ENCODE data around the gene MAVS. TPM values are rescaled to one million over a fixed set of nuclear protein-coding genes. Genes with fewer than 3 reads are reported as not detected.

The MAVS gene
- total RNA-seq, 2 experiments from 2014 or later = 13.6 to 14.7 TPM

- Histone ChIP-seq H3K4me1 (ENCODE audit: insufficient read depth, low read length) (peaks cover 90% of the 10 kb centered on the region), H3K9me3 (ENCODE audit: control insufficient read depth in 1 of 2, insufficient read depth in 1 of 2, low read length in 2 of 2) (no peaks in the 10 kb centered on the region), H3K27me3 (ENCODE audit: control insufficient read depth in 1 of 2, insufficient read depth in 2 of 2, low read length in 2 of 2) (no peaks in the 10 kb centered on the region), H3K4me3 (ENCODE audit: low read length) (peak overlapping the region; percentile 57), H3K27ac (ENCODE audit: low read depth in 1 of 2, low read length in 2 of 2) (peak overlapping the region; percentile 82 to 97), H3K36me3 (ENCODE audit: insufficient read depth, low read length) (no peaks in the 10 kb centered on the region)
- ATAC-seq (ENCODE audit: poor library complexity) (peak; percentile 91), DNase-seq (peak; percentile 80 to 98 (median 96))
- intact Hi-C loops (cut with DNase I, micrococcal nuclease) = loop anchor here (1.0 to 5.0 kb wide), 3 partner anchors 9 to 44 kb away; partner anchors contain the start of genes ADISSP (in 1 of the 2) and AP5S1 (in 1 of the 2)
- TF ChIP-seq, protein P1, sequence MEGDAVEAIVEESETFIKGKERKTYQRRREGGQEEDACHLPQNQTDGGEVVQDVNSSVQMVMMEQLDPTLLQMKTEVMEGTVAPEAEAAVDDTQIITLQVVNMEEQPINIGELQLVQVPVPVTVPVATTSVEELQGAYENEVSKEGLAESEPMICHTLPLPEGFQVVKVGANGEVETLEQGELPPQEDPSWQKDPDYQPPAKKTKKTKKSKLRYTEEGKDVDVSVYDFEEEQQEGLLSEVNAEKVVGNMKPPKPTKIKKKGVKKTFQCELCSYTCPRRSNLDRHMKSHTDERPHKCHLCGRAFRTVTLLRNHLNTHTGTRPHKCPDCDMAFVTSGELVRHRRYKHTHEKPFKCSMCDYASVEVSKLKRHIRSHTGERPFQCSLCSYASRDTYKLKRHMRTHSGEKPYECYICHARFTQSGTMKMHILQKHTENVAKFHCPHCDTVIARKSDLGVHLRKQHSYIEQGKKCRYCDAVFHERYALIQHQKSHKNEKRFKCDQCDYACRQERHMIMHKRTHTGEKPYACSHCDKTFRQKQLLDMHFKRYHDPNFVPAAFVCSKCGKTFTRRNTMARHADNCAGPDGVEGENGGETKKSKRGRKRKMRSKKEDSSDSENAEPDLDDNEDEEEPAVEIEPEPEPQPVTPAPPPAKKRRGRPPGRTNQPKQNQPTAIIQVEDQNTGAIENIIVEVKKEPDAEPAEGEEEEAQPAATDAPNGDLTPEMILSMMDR (IDR thresholded peaks at IDR 0.05) = no peak
- CTCF ChIA-PET = interaction anchor here (1.3 to 2.3 kb wide), 3 partner anchors 9 to 44 kb away, joined by 4 to 22 read pairs (median 5); partner anchors contain the start of genes ADISSP, AP5S1 and CDC25B
- peaks cover 81% of the 10 kb centered on the region for H3K4me1 Mint-ChIP-seq (ENCODE audit: low read depth)
- POLR2A ChIA-PET = interaction anchor here (0.8 to 6.6 kb wide), 10 partner anchors 9 to 226 kb away, joined by 3 to 89 read pairs (median 21); partner anchors contain the start of genes ADISSP, AP5S1, CDC25B and CENPB
- H3K36me3 Mint-ChIP-seq (ENCODE audit: low read depth) = peaks cover 10% of the 10 kb centered on the region
- H3K4me3 Mint-ChIP-seq = peak overlapping the region; percentile 77
- H3K27ac Mint-ChIP-seq = peak overlapping the region; percentile 98
- no peaks in the 10 kb centered on the region for H3K9me3 Mint-ChIP-seq
- no peaks in the 10 kb centered on the region for H3K27me3 Mint-ChIP-seq
Observed at GRCh38 chr20:3811467-3812258, 35.0 kb upstream of the MAVS start.

DNA sequence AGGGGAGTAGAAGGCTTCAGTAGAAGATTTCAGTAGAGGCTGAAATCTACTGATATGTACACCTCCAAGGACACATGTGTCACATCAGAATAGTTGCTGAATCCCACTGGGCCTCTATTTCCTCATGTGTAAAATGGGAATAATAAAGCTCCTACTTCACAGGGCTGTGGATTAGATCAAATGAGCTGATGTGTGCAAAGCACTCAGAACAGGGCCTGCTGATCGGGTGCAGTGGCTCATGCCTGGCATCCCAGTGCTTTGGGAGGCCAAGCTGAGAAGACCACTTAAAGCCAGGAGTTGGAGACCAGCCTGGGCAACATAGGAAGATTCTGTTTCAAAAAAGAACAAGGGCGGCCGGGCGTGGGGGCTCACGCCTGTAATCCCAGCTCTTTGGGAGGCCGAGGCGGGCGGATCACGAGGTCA, 34.4 kb upstream of the MAVS start:
- Mint-ChIP-seq H3K4me1 (ENCODE audit: low read depth) (peaks cover 77% of the 10 kb centered on the region), H3K27ac (peak overlapping the region; percentile 98), H3K9me3 (no peaks in the 10 kb centered on the region), H3K27me3 (no peaks in the 10 kb centered on the region), H3K4me3 (peak overlapping the region; percentile 77), H3K36me3 (ENCODE audit: low read depth) (peaks cover 4% of the 10 kb centered on the region)
- ATAC-seq (ENCODE audit: poor library complexity) (no peak), DNase-seq (no peak)
- Histone ChIP-seq H3K36me3 (ENCODE audit: insufficient read depth, low read length) (no peaks in the 10 kb centered on the region), H3K27ac (ENCODE audit: low read depth in 1 of 2, low read length in 2 of 2) (peak overlapping the region; percentile 82 to 97), H3K27me3 (ENCODE audit: control insufficient read depth in 1 of 2, insufficient read depth in 2 of 2, low read length in 2 of 2) (no peaks in the 10 kb centered on the region), H3K4me1 (ENCODE audit: insufficient read depth, low read length) (peaks cover 89% of the 10 kb centered on the region), H3K9me3 (ENCODE audit: control insufficient read depth in 1 of 2, insufficient read depth in 1 of 2, low read length in 2 of 2) (no peaks in the 10 kb centered on the region), H3K4me3 (ENCODE audit: low read length) (no peak overlapping the region)
- CTCF ChIA-PET = interaction anchor here (0.7 to 2.3 kb wide), 4 partner anchors 8 to 43 kb away, joined by 3 to 22 read pairs (median 4); partner anchors contain the start of genes AP5S1 and CDC25B
- POLR2A ChIA-PET = interaction anchor here (1.3 to 6.6 kb wide), 6 partner anchors 8 to 44 kb away, joined by 3 to 89 read pairs (median 42); partner anchors contain the start of genes ADISSP, AP5S1, CDC25B and CENPB
- TF ChIP-seq, protein P1 (IDR thresholded peaks at IDR 0.05) = no peak
- intact Hi-C loops (cut with DNase I, micrococcal nuclease) = loop anchor here in 1 of 2 experiments (5.0 kb wide), 1 partner anchor 45 kb away; the partner anchor contains the start of gene ADISSP

DNA sequence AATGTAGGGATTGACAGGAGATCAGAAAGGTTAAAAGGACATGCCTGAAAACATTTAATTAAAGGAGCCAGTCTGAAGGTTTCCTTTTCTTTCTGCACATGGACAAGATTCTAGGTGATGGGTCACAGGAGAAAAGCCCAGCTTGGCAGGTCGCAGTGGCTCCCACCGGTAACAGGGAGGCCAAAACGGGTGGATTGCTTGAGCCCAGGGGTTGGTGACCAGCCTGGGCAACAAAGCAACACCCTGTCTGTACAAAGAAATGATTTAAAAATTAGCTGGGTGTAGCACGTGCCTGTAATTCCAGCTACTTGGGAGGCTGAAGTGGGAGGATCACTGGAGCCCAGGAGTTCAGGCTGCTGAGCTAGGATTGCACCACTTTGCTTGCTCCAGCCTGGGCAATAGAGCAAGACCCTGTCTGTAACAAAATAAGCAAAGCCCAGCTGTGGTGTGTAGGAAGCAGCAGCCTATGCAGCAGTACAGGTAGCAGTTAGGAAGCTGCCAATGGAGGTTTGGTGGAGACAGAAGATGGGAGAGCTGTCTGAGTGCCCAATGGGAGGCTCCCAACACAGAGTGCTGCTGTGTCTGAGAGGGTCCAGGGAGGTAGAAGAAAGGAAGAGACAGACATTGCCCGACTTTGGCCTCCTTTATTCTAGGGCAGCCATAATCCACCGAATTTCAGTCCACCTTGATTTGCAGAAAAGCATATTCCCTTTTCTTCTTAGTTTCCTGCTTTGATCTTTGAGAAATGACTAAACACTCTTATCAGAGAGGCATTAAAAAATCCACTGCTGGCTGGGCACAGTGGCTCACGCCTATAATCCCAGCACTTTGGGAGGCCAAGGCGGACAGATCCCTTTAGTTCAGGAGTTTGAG, 33.4 kb upstream of the MAVS start:
- intact Hi-C loops (cut with DNase I, micrococcal nuclease) = loop anchor here in 1 of 2 experiments (5.0 kb wide), 1 partner anchor 46 kb away; the partner anchor contains the start of gene ADISSP
- Mint-ChIP-seq H3K27ac (peak overlapping the region; percentile 98), H3K4me3 (peak overlapping the region; percentile 65), H3K9me3 (no peaks in the 10 kb centered on the region), H3K27me3 (no peaks in the 10 kb centered on the region), H3K4me1 (ENCODE audit: low read depth) (peaks cover 70% of the 10 kb centered on the region), H3K36me3 (ENCODE audit: low read depth) (no peaks in the 10 kb centered on the region)
- Histone ChIP-seq H3K4me3 (ENCODE audit: low read length) (no peak overlapping the region), H3K9me3 (ENCODE audit: control insufficient read depth in 1 of 2, insufficient read depth in 1 of 2, low read length in 2 of 2) (no peaks in the 10 kb centered on the region), H3K36me3 (ENCODE audit: insufficient read depth, low read length) (no peaks in the 10 kb centered on the region), H3K4me1 (ENCODE audit: insufficient read depth, low read length) (peaks cover 87% of the 10 kb centered on the region), H3K27me3 (ENCODE audit: control insufficient read depth in 1 of 2, insufficient read depth in 2 of 2, low read length in 2 of 2) (no peaks in the 10 kb centered on the region), H3K27ac (ENCODE audit: low read depth in 1 of 2, low read length in 2 of 2) (peak overlapping the region; percentile 49 to 97)
- TF ChIP-seq, protein P1 (IDR thresholded peaks at IDR 0.05) = no peak
- ATAC-seq (ENCODE audit: poor library complexity) (no peak), DNase-seq (peak in 1 of 14 experiments; percentile 12)
- ChIA-PET CTCF (interaction anchor here (0.7 to 3.9 kb wide), 4 partner anchors 18 to 42 kb away, joined by 3 to 20 read pairs (median 4); partner anchors contain the start of gene CENPB), POLR2A (interaction anchor here (0.6 to 6.6 kb wide), 12 partner anchors 7 to 60 kb away, joined by 3 to 89 read pairs (median 4); partner anchors contain the start of genes ADISSP, AP5S1, CDC25B and CENPB)

Data from CD4-positive, alpha-beta T cell (primary cell).